ENCODE data around the gene PRKAG1.

PRKAG1 gene

DNA sequence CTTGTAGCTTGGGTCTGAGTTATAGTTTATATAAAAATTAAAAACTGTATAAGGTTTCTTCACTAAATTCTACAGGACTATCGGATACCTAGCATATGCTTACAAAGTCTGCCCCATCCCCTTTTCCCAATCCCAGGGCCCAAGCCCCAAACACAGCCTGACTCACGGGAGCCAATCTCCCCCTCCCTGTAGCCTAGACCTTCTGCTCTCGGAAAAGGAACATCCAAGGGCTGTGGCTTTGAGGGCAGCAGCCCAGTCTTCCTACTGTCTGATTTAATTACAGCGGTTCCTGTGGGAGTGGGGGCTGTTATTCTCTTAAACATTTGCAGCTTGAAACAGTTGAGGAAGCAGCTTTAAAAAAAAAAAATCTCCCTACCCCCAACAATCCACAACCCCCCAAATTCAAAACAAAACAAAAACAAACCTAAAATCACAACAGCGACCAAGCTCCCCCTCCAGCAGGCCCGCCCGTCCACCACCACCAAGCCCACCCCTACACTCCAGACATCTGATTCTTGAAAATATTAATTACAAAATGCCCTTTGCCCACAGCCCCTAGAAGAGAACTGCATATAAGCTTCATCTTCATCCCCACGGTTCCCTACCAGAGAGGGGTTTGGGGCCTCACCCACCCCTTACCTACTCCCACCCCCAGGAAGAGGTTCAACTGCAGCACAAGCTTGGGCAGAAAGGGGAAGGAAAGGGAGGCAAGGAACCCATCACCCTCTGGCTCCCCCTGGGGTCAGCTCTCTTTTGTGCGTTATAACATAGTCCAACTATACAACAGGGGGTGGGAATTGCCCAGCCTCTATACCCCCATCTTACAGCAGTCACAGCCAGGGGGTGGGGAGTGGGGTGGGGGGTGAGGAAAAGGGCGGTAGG is 1.1 kb upstream of the PRKAG1 start:
- TF ChIP-seq, protein P1, sequence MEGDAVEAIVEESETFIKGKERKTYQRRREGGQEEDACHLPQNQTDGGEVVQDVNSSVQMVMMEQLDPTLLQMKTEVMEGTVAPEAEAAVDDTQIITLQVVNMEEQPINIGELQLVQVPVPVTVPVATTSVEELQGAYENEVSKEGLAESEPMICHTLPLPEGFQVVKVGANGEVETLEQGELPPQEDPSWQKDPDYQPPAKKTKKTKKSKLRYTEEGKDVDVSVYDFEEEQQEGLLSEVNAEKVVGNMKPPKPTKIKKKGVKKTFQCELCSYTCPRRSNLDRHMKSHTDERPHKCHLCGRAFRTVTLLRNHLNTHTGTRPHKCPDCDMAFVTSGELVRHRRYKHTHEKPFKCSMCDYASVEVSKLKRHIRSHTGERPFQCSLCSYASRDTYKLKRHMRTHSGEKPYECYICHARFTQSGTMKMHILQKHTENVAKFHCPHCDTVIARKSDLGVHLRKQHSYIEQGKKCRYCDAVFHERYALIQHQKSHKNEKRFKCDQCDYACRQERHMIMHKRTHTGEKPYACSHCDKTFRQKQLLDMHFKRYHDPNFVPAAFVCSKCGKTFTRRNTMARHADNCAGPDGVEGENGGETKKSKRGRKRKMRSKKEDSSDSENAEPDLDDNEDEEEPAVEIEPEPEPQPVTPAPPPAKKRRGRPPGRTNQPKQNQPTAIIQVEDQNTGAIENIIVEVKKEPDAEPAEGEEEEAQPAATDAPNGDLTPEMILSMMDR (IDR thresholded peaks at IDR 0.05; ENCODE audit: insufficient read depth, missing control alignments): peak; percentile 47
- no peak for FAIRE-seq

DNA sequence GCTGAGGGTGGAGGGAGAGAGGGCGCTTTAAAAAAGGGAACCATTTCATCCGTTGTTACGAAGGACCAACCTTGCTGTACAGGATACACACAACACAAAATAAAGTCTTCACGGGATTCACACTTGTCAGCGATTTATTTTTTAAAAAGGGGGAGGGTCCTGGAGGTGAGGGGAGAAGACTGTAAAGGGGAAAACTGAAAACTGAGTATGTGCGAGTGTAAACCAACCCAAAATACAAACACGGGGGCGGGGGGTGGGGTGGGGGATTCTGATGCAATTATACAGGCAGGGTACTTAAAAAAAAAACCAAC is 499 bp upstream of the PRKAG1 start:
- no peak for FAIRE-seq
- no peak for DNase-seq (ENCODE audit: insufficient read length, low spot score)
- TF ChIP-seq, protein P1 (IDR thresholded peaks at IDR 0.05; ENCODE audit: insufficient read depth, missing control alignments): no peak

More for the DNA sequence above, 1.1 kb upstream of the PRKAG1 start:
- DNase-seq (ENCODE audit: insufficient read length, low spot score): peak; percentile 58

DNA sequence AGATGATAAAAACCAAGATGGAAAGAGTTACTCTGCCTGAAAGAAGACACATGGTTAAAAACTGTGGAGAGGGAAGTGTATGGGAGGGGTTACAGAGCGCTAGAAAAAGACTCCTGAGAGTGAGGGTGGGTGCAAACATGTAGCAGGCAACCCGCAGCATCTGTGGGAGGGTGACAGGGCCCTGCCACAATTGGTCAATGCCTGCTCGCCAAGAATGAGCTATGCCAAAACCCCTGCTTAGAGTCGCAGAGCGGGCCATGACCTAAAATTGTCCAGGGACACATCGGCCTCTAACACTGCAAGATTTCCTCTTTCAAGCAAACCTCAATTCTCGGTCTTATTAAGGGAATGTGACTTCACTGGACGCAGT is 700 bp downstream of the PRKAG1 start:
- TF ChIP-seq, protein P1 (IDR thresholded peaks at IDR 0.05; ENCODE audit: insufficient read depth, missing control alignments): no peak
- DNase-seq (ENCODE audit: insufficient read length, low spot score): peak; percentile 10
- FAIRE-seq: no peak

DNA sequence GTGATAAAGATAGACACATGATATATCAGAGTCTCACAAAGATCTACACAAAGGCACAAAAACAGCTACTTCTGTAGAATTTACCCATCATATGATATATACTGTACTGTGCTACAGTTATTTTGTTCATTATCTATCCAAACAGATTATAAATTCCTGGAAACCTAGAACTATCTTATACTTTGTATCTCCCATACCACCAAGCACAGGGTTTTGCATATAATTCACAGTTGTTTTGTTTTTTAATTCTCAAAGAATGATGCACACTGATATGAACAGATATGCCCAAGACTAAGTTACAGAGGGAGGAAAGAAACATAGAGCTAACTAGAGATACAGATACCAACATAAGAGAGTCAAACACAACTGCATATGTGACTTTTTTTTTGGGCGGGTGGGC is 3.4 kb downstream of the PRKAG1 start:
- TF ChIP-seq, protein P1 (IDR thresholded peaks at IDR 0.05; ENCODE audit: insufficient read depth, missing control alignments): no peak
- no peak for DNase-seq (ENCODE audit: insufficient read length, low spot score)
- no peak for FAIRE-seq

DNA sequence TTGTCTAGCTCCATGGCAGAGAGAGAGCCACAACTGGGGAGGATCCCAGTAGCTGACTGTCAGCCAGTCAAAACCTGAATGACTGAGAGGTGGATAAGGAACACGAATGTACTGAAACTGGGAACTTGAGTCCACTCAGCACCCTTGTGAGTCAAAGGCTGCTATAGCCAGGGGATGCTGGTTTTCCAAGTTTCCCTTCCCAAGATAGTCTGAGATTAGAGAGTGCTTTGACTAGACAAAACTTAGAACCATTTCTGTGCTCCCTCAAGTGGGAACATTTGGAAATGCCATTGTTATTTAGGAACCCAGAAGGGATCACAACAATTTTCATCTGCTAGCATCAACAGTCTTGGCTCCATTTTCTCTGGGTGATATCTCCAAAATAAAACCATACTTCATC is 4.0 kb downstream of the PRKAG1 start:
- TF ChIP-seq, protein P1 (IDR thresholded peaks at IDR 0.05; ENCODE audit: insufficient read depth, missing control alignments): peak; percentile 42
- DNase-seq (ENCODE audit: insufficient read length, low spot score) (no peak), FAIRE-seq (no peak)

DNA sequence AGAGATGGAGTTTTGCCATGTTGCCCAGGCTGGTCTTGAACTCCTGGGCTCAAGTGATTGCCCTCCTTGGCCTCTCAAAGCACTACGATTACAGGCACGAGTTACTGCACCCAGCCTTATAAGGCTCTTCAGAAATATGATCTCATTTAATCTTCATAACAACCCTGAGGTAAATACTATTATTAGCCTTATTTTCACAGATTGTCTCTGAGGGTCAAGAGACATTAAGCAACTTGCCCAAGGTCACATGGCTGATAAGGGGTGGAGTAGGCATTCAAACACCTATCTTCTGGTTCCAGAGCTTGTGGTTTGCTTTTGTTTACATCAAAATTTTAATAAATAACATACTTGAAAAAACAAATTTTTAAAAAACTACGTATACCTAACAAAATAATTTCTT is 5.1 kb downstream of the PRKAG1 start:
- FAIRE-seq (no peak), DNase-seq (ENCODE audit: insufficient read length, low spot score) (no peak)
- TF ChIP-seq, protein P1 (IDR thresholded peaks at IDR 0.05; ENCODE audit: insufficient read depth, missing control alignments): no peak

DNA sequence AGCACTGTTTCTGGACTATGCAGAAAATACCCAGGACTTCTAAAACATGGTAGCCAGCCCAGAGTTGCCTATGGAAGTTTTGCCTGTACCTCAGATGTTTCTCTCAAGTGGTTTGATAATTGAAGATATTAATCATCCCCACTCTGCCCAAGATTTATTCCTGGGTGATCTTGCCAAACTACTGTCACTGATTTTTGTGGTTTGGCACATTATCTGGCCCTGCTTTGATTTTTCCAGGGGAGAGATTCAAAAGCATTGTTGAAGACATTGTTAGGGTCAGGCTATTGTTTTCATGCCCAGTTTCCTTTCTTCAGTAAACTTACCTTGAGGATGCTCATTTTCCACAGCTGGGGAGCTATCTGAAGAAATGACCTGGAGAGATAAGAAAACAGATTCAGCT is 5.8 kb downstream of the PRKAG1 start:
- TF ChIP-seq, protein P1 (IDR thresholded peaks at IDR 0.05; ENCODE audit: insufficient read depth, missing control alignments): no peak
- DNase-seq (ENCODE audit: insufficient read length, low spot score): no peak
- no peak for FAIRE-seq

Data from D721Med (cell line).